Measurements from ENCODE around the gene COL28A1. TPM values are rescaled to one million over a fixed set of nuclear protein-coding genes. Genes with fewer than 3 reads are reported as not detected.

COL28A1 gene
- total RNA-seq, 1 experiment from 2014 or later: 0.26 TPM

DNA sequence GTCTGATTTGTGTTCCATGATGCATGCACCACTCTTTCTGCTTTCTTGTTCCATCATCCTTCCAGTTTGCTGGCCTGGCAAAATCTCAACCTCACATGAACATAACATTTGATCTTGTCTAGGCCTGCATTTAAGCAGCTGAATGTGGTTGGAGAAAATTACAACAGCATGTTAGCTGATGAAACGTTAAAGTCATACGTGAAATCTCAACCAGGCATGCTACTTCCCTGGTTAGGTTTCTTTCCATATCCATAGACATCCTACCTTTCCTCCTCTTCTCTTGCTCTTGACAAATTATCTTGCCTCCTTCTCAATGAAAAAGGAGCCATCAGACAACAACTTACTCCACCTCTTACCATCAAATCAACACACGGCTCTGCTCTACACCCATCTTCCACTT lies 199.8 kb downstream of the COL28A1 start:
- H3K9me3 ChIP-seq (ENCODE audit: low read length): no peaks in the 10 kb centered on the region
- DNase-seq: no peak
- TF ChIP-seq EZH2phosphoT487 (IDR thresholded peaks at IDR 0.05; ENCODE audit: borderline replicate concordance, low read length) (no peak), EZH2 (IDR thresholded peaks at IDR 0.05; ENCODE audit: low read length, unreplicated experiment) (no peak), CTCF (conservative IDR thresholded peaks at IDR 0.05; ENCODE audit: low read depth, low read length) (no peak)
- BruUV-seq (replicated peaks): no TSS peak
- H3F3A ChIP-seq (ENCODE audit: low read length, unreplicated experiment): no peaks in the 10 kb centered on the region
- ChIA-PET POLR2A (ENCODE audit: unreplicated experiment) (no interaction called here), CTCF (no interaction called here)
- no peak for ATAC-seq
- no peaks in the 10 kb centered on the region for H3K4me1 ChIP-seq (ENCODE audit: insufficient read depth, low read length)
- no peak overlapping the region for H3K27ac ChIP-seq (ENCODE audit: low read length)
- H3K79me2 ChIP-seq (ENCODE audit: low read length): no peaks in the 10 kb centered on the region
- no peak overlapping the region for H3K9ac ChIP-seq (ENCODE audit: low read length)
- no peak overlapping the region for H3K4me2 ChIP-seq (ENCODE audit: low read length)
- H3K27me3 ChIP-seq (ENCODE audit: low read length): no peaks in the 10 kb centered on the region
- no peaks in the 10 kb centered on the region for H4K20me1 ChIP-seq (ENCODE audit: low read length)
- no peak overlapping the region for H2AFZ ChIP-seq (ENCODE audit: low read length)
- H3K4me3 ChIP-seq (ENCODE audit: low read length): no peak overlapping the region
- no peaks in the 10 kb centered on the region for H3K36me3 ChIP-seq (ENCODE audit: low read depth, low read length)
- H3K9me2 ChIP-seq (replicated peaks; ENCODE audit: low read length): no peaks in the 10 kb centered on the region
- intact Hi-C loops (cut with micrococcal nuclease): no loop called here

DNA sequence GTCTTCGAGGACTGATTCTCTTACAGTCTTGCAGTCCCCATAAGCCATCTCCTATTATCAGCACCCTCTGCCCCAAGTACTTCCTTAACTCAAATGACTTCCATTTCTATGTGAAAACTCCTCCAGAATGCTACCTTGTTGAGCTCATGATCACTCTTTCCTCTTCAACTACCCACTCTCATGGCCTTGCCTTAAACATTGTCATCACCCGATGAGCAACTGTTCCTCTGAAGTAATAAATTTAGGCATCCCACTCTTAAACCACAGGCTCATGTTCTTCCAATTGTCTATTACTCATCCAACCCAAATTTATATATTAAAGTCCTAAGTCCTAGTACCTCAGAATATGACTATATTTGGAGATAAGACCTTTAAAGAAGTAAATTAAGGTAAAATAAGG lies 200.5 kb downstream of the COL28A1 start:
- Histone ChIP-seq H3K27me3 (ENCODE audit: low read length) (no peaks in the 10 kb centered on the region), H3K4me2 (ENCODE audit: low read length) (no peak overlapping the region), H2AFZ (ENCODE audit: low read length) (no peak overlapping the region), H3K4me3 (ENCODE audit: low read length) (no peak overlapping the region), H3K27ac (ENCODE audit: low read length) (no peak overlapping the region), H3K9me3 (ENCODE audit: low read length) (no peaks in the 10 kb centered on the region), H3K4me1 (ENCODE audit: insufficient read depth, low read length) (no peaks in the 10 kb centered on the region), H3F3A (ENCODE audit: low read length, unreplicated experiment) (no peaks in the 10 kb centered on the region), H3K9me2 (replicated peaks; ENCODE audit: low read length) (no peaks in the 10 kb centered on the region), H3K9ac (ENCODE audit: low read length) (no peak overlapping the region), H3K36me3 (ENCODE audit: low read depth, low read length) (no peaks in the 10 kb centered on the region), H4K20me1 (ENCODE audit: low read length) (no peaks in the 10 kb centered on the region), H3K79me2 (ENCODE audit: low read length) (no peaks in the 10 kb centered on the region)
- ATAC-seq (no peak), DNase-seq (no peak)
- BruUV-seq (replicated peaks): no TSS peak
- intact Hi-C loops (cut with micrococcal nuclease): no loop called here
- ChIA-PET POLR2A (ENCODE audit: unreplicated experiment) (no interaction called here), CTCF (no interaction called here)
- TF ChIP-seq EZH2phosphoT487 (IDR thresholded peaks at IDR 0.05; ENCODE audit: borderline replicate concordance, low read length): no peak
- TF ChIP-seq CTCF (conservative IDR thresholded peaks at IDR 0.05; ENCODE audit: low read depth, low read length): no peak
- TF ChIP-seq EZH2 (IDR thresholded peaks at IDR 0.05; ENCODE audit: low read length, unreplicated experiment): no peak

DNA sequence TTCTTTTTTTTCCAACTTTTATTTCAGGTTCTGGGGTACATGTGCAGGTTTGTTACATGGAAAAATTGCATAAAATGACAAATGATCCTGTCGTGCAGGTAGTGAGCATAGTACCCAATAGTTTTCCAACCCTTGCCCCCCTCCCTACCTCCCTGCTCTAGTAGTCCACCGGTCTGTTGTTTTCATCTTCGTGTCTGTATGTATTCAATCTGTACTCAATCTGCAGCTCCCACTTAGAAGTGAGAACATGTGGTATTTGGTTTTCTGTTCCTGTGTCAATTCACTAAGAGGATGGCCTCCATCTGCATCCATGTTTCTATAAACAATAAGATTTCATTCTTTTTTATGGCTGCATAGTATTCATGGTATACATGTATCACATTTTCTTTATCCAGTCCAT lies 202.1 kb downstream of the COL28A1 start:
- no peak overlapping the region for H2AFZ ChIP-seq (ENCODE audit: low read length)
- CTCF ChIA-PET: no interaction called here
- POLR2A ChIA-PET (ENCODE audit: unreplicated experiment): no interaction called here

More for the DNA sequence above, 202.1 kb downstream of the COL28A1 start:
- Histone ChIP-seq H4K20me1 (ENCODE audit: low read length) (no peaks in the 10 kb centered on the region), H3K4me3 (ENCODE audit: low read length) (no peak overlapping the region), H3K9me2 (replicated peaks; ENCODE audit: low read length) (no peaks in the 10 kb centered on the region), H3F3A (ENCODE audit: low read length, unreplicated experiment) (no peaks in the 10 kb centered on the region), H3K36me3 (ENCODE audit: low read depth, low read length) (no peaks in the 10 kb centered on the region), H3K27me3 (ENCODE audit: low read length) (no peaks in the 10 kb centered on the region), H3K79me2 (ENCODE audit: low read length) (no peaks in the 10 kb centered on the region), H3K4me2 (ENCODE audit: low read length) (no peak overlapping the region), H3K9me3 (ENCODE audit: low read length) (no peaks in the 10 kb centered on the region), H3K4me1 (ENCODE audit: insufficient read depth, low read length) (no peaks in the 10 kb centered on the region), H3K27ac (ENCODE audit: low read length) (no peak overlapping the region), H3K9ac (ENCODE audit: low read length) (no peak overlapping the region)
- TF ChIP-seq CTCF (conservative IDR thresholded peaks at IDR 0.05; ENCODE audit: low read depth, low read length) (no peak), EZH2 (IDR thresholded peaks at IDR 0.05; ENCODE audit: low read length, unreplicated experiment) (no peak), EZH2phosphoT487 (IDR thresholded peaks at IDR 0.05; ENCODE audit: borderline replicate concordance, low read length) (no peak)
- intact Hi-C loops (cut with micrococcal nuclease): no loop called here
- DNase-seq: no peak
- BruUV-seq (replicated peaks): no TSS peak
- ATAC-seq: no peak
